Astrocyte (in vitro differentiated cells and primary cell): ENCODE results near the gene USP36.

Experiments used
- EZH2 ChIP-seq: IDR thresholded peaks from 2 replicates; pipeline ENCODE4 v1.6.1; 2012; ENCODE audit warnings: mild to moderate bottlenecking, low read length, inconsistent platforms; ENCODE audit not compliant: insufficient read depth
- TF ChIP-seq, protein P1 (sequence below): IDR thresholded peaks from 2 replicates; pipeline ENCODE4 v1.5.1; 2011; ENCODE audit warnings: low read depth, mild to moderate bottlenecking, inconsistent platforms, low read length, moderate library complexity; ENCODE audit not compliant: insufficient read depth

DNA sequence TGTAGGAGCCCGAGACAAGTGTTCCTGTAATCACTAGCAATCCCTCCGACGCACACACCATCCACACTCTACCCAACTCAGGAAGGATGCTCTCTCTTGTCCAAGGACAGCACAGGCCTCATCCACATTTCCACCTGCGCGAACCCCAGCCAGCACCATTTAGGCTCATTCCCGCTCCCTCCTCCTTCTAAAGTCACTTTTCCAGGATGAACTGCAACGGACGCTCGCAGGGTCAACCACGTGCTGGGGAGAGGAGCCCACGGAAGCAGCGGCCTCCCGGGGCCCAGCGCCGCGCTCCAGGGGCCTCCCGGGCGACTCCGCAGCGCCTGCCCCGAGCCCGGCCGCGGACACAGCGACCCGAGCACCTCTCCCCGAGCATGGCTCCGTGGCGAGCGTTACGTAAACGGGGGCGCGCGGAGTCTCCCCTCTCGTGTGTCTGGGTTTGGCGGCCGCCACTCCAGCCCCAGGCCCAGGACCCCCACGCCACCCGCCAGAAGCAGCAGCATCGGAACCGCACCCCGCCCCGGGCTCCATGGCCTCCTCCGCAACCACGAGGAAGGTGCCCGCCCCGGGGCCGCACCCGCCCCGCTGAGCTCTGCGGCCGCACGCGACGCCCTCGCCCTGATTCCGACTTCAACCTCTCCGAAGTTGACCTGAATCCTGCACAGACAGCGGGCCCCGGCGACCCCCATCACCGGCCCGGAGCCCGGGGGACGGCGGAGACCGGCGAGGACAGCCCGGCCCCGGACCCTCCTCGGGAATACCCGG, 668 bp downstream of the USP36 start:
- TF ChIP-seq, protein P1, sequence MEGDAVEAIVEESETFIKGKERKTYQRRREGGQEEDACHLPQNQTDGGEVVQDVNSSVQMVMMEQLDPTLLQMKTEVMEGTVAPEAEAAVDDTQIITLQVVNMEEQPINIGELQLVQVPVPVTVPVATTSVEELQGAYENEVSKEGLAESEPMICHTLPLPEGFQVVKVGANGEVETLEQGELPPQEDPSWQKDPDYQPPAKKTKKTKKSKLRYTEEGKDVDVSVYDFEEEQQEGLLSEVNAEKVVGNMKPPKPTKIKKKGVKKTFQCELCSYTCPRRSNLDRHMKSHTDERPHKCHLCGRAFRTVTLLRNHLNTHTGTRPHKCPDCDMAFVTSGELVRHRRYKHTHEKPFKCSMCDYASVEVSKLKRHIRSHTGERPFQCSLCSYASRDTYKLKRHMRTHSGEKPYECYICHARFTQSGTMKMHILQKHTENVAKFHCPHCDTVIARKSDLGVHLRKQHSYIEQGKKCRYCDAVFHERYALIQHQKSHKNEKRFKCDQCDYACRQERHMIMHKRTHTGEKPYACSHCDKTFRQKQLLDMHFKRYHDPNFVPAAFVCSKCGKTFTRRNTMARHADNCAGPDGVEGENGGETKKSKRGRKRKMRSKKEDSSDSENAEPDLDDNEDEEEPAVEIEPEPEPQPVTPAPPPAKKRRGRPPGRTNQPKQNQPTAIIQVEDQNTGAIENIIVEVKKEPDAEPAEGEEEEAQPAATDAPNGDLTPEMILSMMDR: no peak
- no peak for TF ChIP-seq EZH2
